K562 (cell line): ENCODE results near the gene IL12RB2. TPM values are rescaled to one million over a fixed set of nuclear protein-coding genes. Genes with fewer than 3 reads are reported as not detected.

Experiments used
- ATAC-seq: fragments of 200-7000 bp; cut with Tn5 transposase; 3 replicates; pipeline ENCODE4 v1.9.1; 2020; ENCODE audit warnings: moderate library complexity
- BruUV-seq: library from RNA; stranded (reverse); fragments of 400-500 nt; replicated peaks from 2 replicates; lab custom pipeline; 2021; lab: Mats Ljungman, UMichigan
- CTCF ChIA-PET: fragments of 300-600 bp; formaldehyde crosslinking; extraction: SDS; loops from one replicate; lab custom pipeline; 2021; ENCODE audit warnings: low intra/inter-chr PET ratio; lab: Yijun Ruan, JAX
- POLR2A ChIA-PET: fragments of 300-600, 350-650 bp; sonication (Branson Sonifier 250); formaldehyde crosslinking; extraction: SDS; loops from one replicate; lab custom pipeline; 2021; ENCODE audit warnings: antibody characterized with exemption, inconsistent platforms; lab: Yijun Ruan, JAX
- DNase-seq, 4 experiments: peaks; one replicate each; pipeline versions ENCODE4 v3.0.0 to v3.0.0-alpha.2; 2011 to 2018; ENCODE audit warnings: low spot score in 3 of 4, mixed read lengths in 3 of 4; ENCODE audit errors: extremely low read depth in 1 of 4
- FAIRE-seq: peaks from 2 replicates; lab custom pipeline; 2011; peaks lifted over from hg19 to GRCh38; lab: Jason Lieb, UNC
- H2AFZ ChIP-seq: 2 replicates; pipeline ENCODE4 v1.6.0; 2011; ENCODE audit warnings: low read depth, low read length, control low read depth, inconsistent platforms
- H3K27ac ChIP-seq: fragments of 200-600 bp; 3 replicates; pipeline ENCODE4 v1.8.0; 2011; ENCODE audit warnings: low read depth, mild to moderate bottlenecking, control low read depth, inconsistent platforms, low read length, moderate library complexity, mixed read lengths; ENCODE audit errors: extremely low read depth
- H3K27me3 ChIP-seq, 2 experiments: fragments of 300-600 bp in 1 of 2; 2 replicates in 1 of 2; 3 replicates in 1 of 2; pipeline versions ENCODE4 v1.6.0 to v1.8.0; 2011; ENCODE audit warnings: inconsistent platforms in 2 of 2, low read length in 2 of 2, mild to moderate bottlenecking in 1 of 2, mixed read lengths in 1 of 2, moderate library complexity in 1 of 2; ENCODE audit not compliant: control insufficient read depth in 2 of 2, insufficient read depth in 2 of 2
- H3K36me3 ChIP-seq: fragments of 300-600 bp; 3 replicates; pipeline ENCODE4 v1.8.0; 2011; ENCODE audit warnings: mild to moderate bottlenecking, low read length, inconsistent platforms; ENCODE audit not compliant: control insufficient read depth, insufficient read depth
- H3K4me1 ChIP-seq, 2 experiments: fragments of 200-600 bp in 1 of 2; replicated peaks in 1 of 2; 2 replicates in 1 of 2; 3 replicates in 1 of 2; pipeline versions ENCODE4 v1.5.1 to v1.8.0; 2011; ENCODE audit warnings: inconsistent platforms in 2 of 2, low read length in 2 of 2, mild to moderate bottlenecking in 1 of 2, mixed read lengths in 1 of 2, moderate library complexity in 1 of 2; ENCODE audit not compliant: control insufficient read depth in 2 of 2, insufficient read depth in 2 of 2
- H3K4me2 ChIP-seq: 2 replicates; pipeline ENCODE4 v1.6.1; 2011; ENCODE audit warnings: low read length, control low read depth, inconsistent platforms, mixed read lengths; ENCODE audit not compliant: insufficient read depth
- H3K4me3 ChIP-seq: fragments of 200-600 bp; sonication (generic), shearing (Covaris generic); 2 replicates; pipeline ENCODE4 v1.5.1; 2016; ENCODE audit warnings: control low read depth, inconsistent platforms
- H3K79me2 ChIP-seq: fragments of 200-600 bp; 3 replicates; pipeline ENCODE4 v1.8.0; 2011; ENCODE audit warnings: low read length, inconsistent platforms; ENCODE audit not compliant: control insufficient read depth, insufficient read depth
- H3K9ac ChIP-seq, 2 experiments: 2 replicates each; pipeline versions ENCODE4 v1.6.0 to v1.6.1; 2011; ENCODE audit warnings: low read depth in 2 of 2, low read length in 2 of 2, control low read depth in 1 of 2, inconsistent platforms in 1 of 2, mild to moderate bottlenecking in 1 of 2, mixed read lengths in 1 of 2; ENCODE audit not compliant: insufficient read depth in 1 of 2
- H3K9me1 ChIP-seq: one replicate; pipeline ENCODE4 v1.6.0; 2011; ENCODE audit warnings: inconsistent platforms, mild to moderate bottlenecking, low read length, moderate library complexity; ENCODE audit not compliant: control insufficient read depth, insufficient read depth
- H3K9me3 ChIP-seq: replicated peaks from 2 replicates; pipeline ENCODE4 v1.5.1; 2011; ENCODE audit warnings: low read depth, low read length, inconsistent platforms; ENCODE audit not compliant: control insufficient read depth, insufficient read depth
- H4K20me1 ChIP-seq: replicated peaks from 2 replicates; pipeline ENCODE4 v1.6.1; 2011; ENCODE audit warnings: low read length, inconsistent platforms, mixed read lengths; ENCODE audit not compliant: control insufficient read depth, insufficient read depth
- DNMT1 ChIP-seq: fragments of 450-650 bp; IDR thresholded peaks from 2 replicates; pipeline ENCODE4 v1.6.1; 2016; ENCODE audit warnings: antibody characterized with exemption, mild to moderate bottlenecking
- ETS2 ChIP-seq: IDR thresholded peaks from 2 replicates; pipeline ENCODE4 v1.6.1; 2016; ENCODE audit warnings: borderline replicate concordance, missing genetic modification characterization, mild to moderate bottlenecking, moderate library complexity, missing compliant biosample characterization; ENCODE audit not compliant: poor library complexity, severe bottlenecking
- GTF2F1 ChIP-seq: IDR thresholded peaks from 2 replicates; pipeline ENCODE4 v1.6.1; 2011; ENCODE audit warnings: low read depth, low read length, improper control_type of control experiment
- MAZ ChIP-seq, 2 experiments: fragments of 450-650 bp in 1 of 2; sonication (generic) in 1 of 2; formaldehyde crosslinking; IDR thresholded peaks in 1 of 2; conservative IDR thresholded peaks in 1 of 2; 2 replicates each; pipeline versions ENCODE4 v1.4.0 to v1.5.0; 2020; ENCODE audit warnings: mild to moderate bottlenecking in 1 of 2, missing genetic modification reagents in 1 of 2
- NEUROD1 ChIP-seq: fragments of 150-350 bp; IDR thresholded peaks from 2 replicates; pipeline ENCODE4 v1.6.1; 2014; ENCODE audit warnings: borderline replicate concordance, low read length, low read depth; ENCODE audit not compliant: partially characterized antibody
- RB1 ChIP-seq: fragments of 450-650 bp; IDR thresholded peaks from 2 replicates; pipeline ENCODE4 v1.6.1; 2017; ENCODE audit warnings: low read depth, mild to moderate bottlenecking
- RBM14 ChIP-seq: fragments of 200-400 bp; formaldehyde crosslinking; IDR thresholded peaks from 2 replicates; pipeline ENCODE4 v1.6.1; 2018; ENCODE audit warnings: low read depth, mild to moderate bottlenecking, low read length, moderate library complexity, borderline replicate concordance; ENCODE audit not compliant: insufficient read depth
- ZNF583 ChIP-seq: fragments of 250-450 bp; sonication (Bioruptor Pico); IDR thresholded peaks from 2 replicates; pipeline ENCODE4 v1.4.0; 2020
- WGBS: fragments of 100-300 bp; shearing (Covaris generic); methylation state at CpG from one replicate; pipeline ENCODE4 v1.1.6; 2016; ENCODE audit warnings: low coverage, mixed read lengths; ENCODE audit not compliant: insufficient coverage; ENCODE audit errors: missing lambda C conversion rate; 5-methylcytosine and 5-hydroxymethylcytosine counted together
- in situ Hi-C: fragments of 300-500 bp; cut with MboI; formaldehyde crosslinking; loops from 4 replicates; pipeline ENCODE4 v1.15.0; 2018; ENCODE audit warnings: inconsistent platforms, mixed read lengths
- intact Hi-C: fragments of 100-400 bp; cut with micrococcal nuclease; formaldehyde crosslinking; loops from 2 replicates; pipeline ENCODE4 v1.14.2; 2022
- polyA plus RNA-seq, 8 experiments: library from polyadenylated mRNA; depleted of rRNA in 4 of 8; stranded (reverse) in 5 of 8; unstranded in 3 of 8; fragments of >200 nt; fragmentation: Nextera tagmentation in 2 of 8; fragmentation: Illumina TruSeq in 1 of 8; extraction: Ambion mirVana in 2 of 8; extraction: Trizol in 1 of 8; gene quantifications; 2 replicates each; pipeline versions ENCODE4 v1.2.1 to v1.2.3, GENCODE V29; 2011 to 2014; ENCODE audit warnings: inconsistent platforms in 1 of 8, missing spikeins in 1 of 8
- total RNA-seq, 7 experiments: library from RNA; depleted of rRNA in 6 of 7; stranded (reverse); fragments of >200 nt in 6 of 7; fragmentation: Illumina TruSeq in 2 of 7; extraction: Trizol in 2 of 7; gene quantifications; 2 replicates each; pipeline versions ENCODE4 v1.2.1 to v1.2.3, GENCODE V29; 2011 to 2021; ENCODE audit warnings: low replicate concordance in 1 of 7

The IL12RB2 gene
- total and polyA plus RNA-seq, 9 of the 15 experiments (the other 6 are each of a cell fraction or from before 2014, with no cell fraction given): 0.39 to 3.3 (median 1.9) TPM

DNA sequence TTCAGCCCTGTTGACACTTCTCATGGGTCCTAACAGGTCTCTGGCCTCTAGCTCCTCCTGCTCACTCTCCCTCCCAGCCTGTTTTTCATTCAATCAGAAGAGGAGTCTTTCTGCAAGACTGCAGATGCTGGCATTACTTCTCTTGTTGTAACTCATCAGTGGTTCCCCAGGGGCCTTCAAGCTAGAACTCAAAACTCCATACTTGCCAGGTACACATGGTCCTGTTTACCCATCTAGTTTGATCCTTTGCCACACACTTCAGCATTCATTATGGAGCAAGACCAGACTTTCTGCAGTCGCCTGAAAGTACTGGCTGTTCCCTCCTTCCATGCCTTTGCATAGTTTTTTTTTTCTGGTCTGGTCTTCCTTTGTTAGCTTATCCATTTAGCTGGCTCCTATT is 74.6 kb downstream of the IL12RB2 start:
- Histone ChIP-seq H3K27ac (no peak overlapping the region), H3K36me3 (no peaks in the 10 kb centered on the region; the same call in 2 of the 3 replicates), H3K9ac (no peak overlapping the region), H4K20me1 (no peaks in the 10 kb centered on the region), H3K4me2 (no peak overlapping the region), H3K79me2 (no peaks in the 10 kb centered on the region), H3K4me3 (no peak overlapping the region), H3K9me3 (peaks cover 7% of the 10 kb centered on the region), H3K4me1 (peaks cover 0 to 3% of the 10 kb centered on the region in 2 experiments; a peak in 2 of 5 replicates), H3K9me1 (no peaks in the 10 kb centered on the region), H2AFZ (no peak overlapping the region), H3K27me3 (no peaks in the 10 kb centered on the region)
- FAIRE-seq (no peak), ATAC-seq (no peak), DNase-seq (no peak)
- in situ Hi-C loops (no loop called here), intact Hi-C loops (no loop called here)
- no TSS peak for BruUV-seq
- ChIA-PET POLR2A (interaction anchor here (0.6 kb wide), 1 partner anchor 404 kb away, joined by 3 read pairs; no protein-coding TSS in a partner anchor), CTCF (no interaction called here)
- no peak for TF ChIP-seq ETS2
- no peak for TF ChIP-seq ZNF583
- no peak for TF ChIP-seq RBM14
- TF ChIP-seq NEUROD1: no peak
- TF ChIP-seq MAZ (CRISPR knock-in tag; conservative IDR thresholded peaks at IDR 0.05 in 1 of 2, IDR thresholded peaks at IDR 0.05 in 1 of 2): no peak
- TF ChIP-seq DNMT1: no peak
- no peak for TF ChIP-seq GTF2F1
- TF ChIP-seq RB1: no peak
- WGBS: 40% methylated on average over 1 of the region's 1 CpG
